Measurements from ENCODE around the gene PITPNM1.
"Not testable (repeated sequence)": the region's sequence is repeated elsewhere in the genome, so short reads cannot be mapped to it uniquely, and the experiment has no call there.

PITPNM1 gene

GRCh38 chr11:67486481-67487195 lies 18.5 kb downstream of the PITPNM1 start:
- no peak for DNase-seq (ENCODE audit: low read depth, low spot score)
- ChIA-PET CTCF (no interaction called here), POLR2A (no interaction called here)
- H3K4me3 ChIP-seq (ENCODE audit: low read depth, low read length), result no peak overlapping the region
- TF ChIP-seq CTCF (IDR thresholded peaks at IDR 0.05; ENCODE audit: insufficient read depth, low read length, missing control alignments), result no peak

GRCh38 chr11:67485873-67486361 lies 19.2 kb downstream of the PITPNM1 start:
- POLR2A ChIA-PET; H3K4me3 ChIP-seq (ENCODE audit: low read depth, low read length); DNase-seq (ENCODE audit: low read depth, low spot score): not testable (repeated sequence)
- CTCF ChIA-PET, result interaction anchor here (1.9 kb wide), 1 partner anchor 20 kb away, joined by 4 read pairs; the partner anchor contains the start of gene PITPNM1

- ChIA-PET CTCF (interaction anchor here (1.9 kb wide), 1 partner anchor 21 kb away, joined by 4 read pairs; the partner anchor contains the start of gene PITPNM1), POLR2A (no interaction called here)
- TF ChIP-seq CTCF (IDR thresholded peaks at IDR 0.05; ENCODE audit: insufficient read depth, low read length, missing control alignments), result no peak
- DNase-seq (ENCODE audit: low read depth, low spot score), result no peak
- H3K4me3 ChIP-seq (ENCODE audit: low read depth, low read length), result no peak overlapping the region
These were observed 20.3 kb downstream of the PITPNM1 start for GRCh38 chr11:67484847-67485311.

- peak overlapping the region; percentile 79 for H3K4me3 ChIP-seq (ENCODE audit: low read depth, low read length)
- DNase-seq (ENCODE audit: low read depth, low spot score), result no peak
- no peak for TF ChIP-seq CTCF (IDR thresholded peaks at IDR 0.05; ENCODE audit: insufficient read depth, low read length, missing control alignments)
- ChIA-PET POLR2A (no interaction called here), CTCF (interaction anchor here (1.9 kb wide), 1 partner anchor 22 kb away, joined by 4 read pairs; the partner anchor contains the start of gene PITPNM1)
These were observed 21.1 kb downstream of the PITPNM1 start for GRCh38 chr11:67483831-67484665.

GRCh38 chr11:67482827-67483798 lies 22.1 kb downstream of the PITPNM1 start, which contains the start of gene AIP:
Gene AIP (plus strand): TSS chr11:67483026. CDS start chr11:67483159, 133 bp downstream.
- CTCF ChIA-PET, result interaction anchor here (0.7 to 1.0 kb wide), 4 partner anchors 14 to 134 kb away, joined by 3 to 4 read pairs (median 3); partner anchors contain the start of genes PITPNM1 and TMEM134
- peak; percentile 79 for DNase-seq (ENCODE audit: low read depth, low spot score)
- H3K4me3 ChIP-seq (ENCODE audit: low read depth, low read length), result peak within 1 kb of the TSS; percentile 79
- POLR2A ChIA-PET, result interaction anchor here (0.6 to 1.0 kb wide), 3 partner anchors 8 to 109 kb away, joined by 3 to 7 read pairs (median 5); partner anchors contain the start of genes CLCF1 and PPP1CA
- TF ChIP-seq CTCF (IDR thresholded peaks at IDR 0.05; ENCODE audit: insufficient read depth, low read length, missing control alignments), result peak; percentile 24
